Measurements from ENCODE around the gene FAP.

The FAP gene

GRCh38 chr2:162266460-162266760 lies 23.2 kb upstream of the FAP start:
- no peak overlapping the region for H3K27ac ChIP-seq
- no peak for TF ChIP-seq CTCF (conservative IDR thresholded peaks at IDR 0.05)

GRCh38 chr2:162265666-162266459 lies 22.6 kb upstream of the FAP start:
- H3K27ac ChIP-seq = no peak overlapping the region
- no peak for TF ChIP-seq CTCF (conservative IDR thresholded peaks at IDR 0.05)

GRCh38 chr2:162261032-162261945 lies 18.0 kb upstream of the FAP start:
- no peak overlapping the region for H3K27ac ChIP-seq

GRCh38 chr2:162258686-162259085 lies 15.4 kb upstream of the FAP start:
- H3K27ac ChIP-seq = no peak overlapping the region
- no peak for TF ChIP-seq CTCF (conservative IDR thresholded peaks at IDR 0.05)

More at GRCh38 chr2:162261032-162261945, 18.0 kb upstream of the FAP start:
- TF ChIP-seq CTCF (conservative IDR thresholded peaks at IDR 0.05) = no peak

GRCh38 chr2:162258169-162258568 lies 14.9 kb upstream of the FAP start:
- TF ChIP-seq CTCF (conservative IDR thresholded peaks at IDR 0.05) = no peak
- H3K27ac ChIP-seq = no peak overlapping the region

GRCh38 chr2:162257425-162257824 lies 14.2 kb upstream of the FAP start:
- no peak overlapping the region for H3K27ac ChIP-seq
- no peak for TF ChIP-seq CTCF (conservative IDR thresholded peaks at IDR 0.05)

GRCh38 chr2:162256591-162256991 lies 13.3 kb upstream of the FAP start:
- no peak overlapping the region for H3K27ac ChIP-seq
- TF ChIP-seq CTCF (conservative IDR thresholded peaks at IDR 0.05) = no peak

Measured in VCaP (cell line).